Smooth muscle cell (in vitro differentiated cells): Measurements from ENCODE around the gene TAPBP. TPM values are rescaled to one million over a fixed set of nuclear protein-coding genes. Genes with fewer than 3 reads are reported as not detected.

Source experiments
- DNase-seq: peaks from one replicate; lab custom pipeline; 2025; ENCODE audit not compliant: unreplicated experiment; lab: John Stamatoyannopoulos, UW
- H2AFZ ChIP-seq: fragments of 200-600 bp; sonication (generic); 2 replicates; pipeline ENCODE4 v1.6.0; 2016; ENCODE audit warnings: antibody characterized with exemption, low read depth, mild to moderate bottlenecking
- H3F3A ChIP-seq: fragments of 200-600 bp; sonication (generic); 2 replicates; pipeline ENCODE4 v1.6.0; 2017; ENCODE audit warnings: antibody characterized with exemption, low read depth
- H3K27ac ChIP-seq: fragments of 200-600 bp; sonication (generic); 2 replicates; pipeline ENCODE4 v1.5.1; 2016; ENCODE audit warnings: low read depth, mild to moderate bottlenecking
- H3K27me3 ChIP-seq: fragments of 200-600 bp; sonication (generic); 2 replicates; pipeline ENCODE4 v1.6.1; 2016; ENCODE audit warnings: low read depth, mild to moderate bottlenecking
- H3K36me3 ChIP-seq: fragments of 200-600 bp; sonication (generic); 2 replicates; pipeline ENCODE4 v1.5.1; 2016; ENCODE audit warnings: low read depth
- H3K4me1 ChIP-seq: fragments of 200-600 bp; sonication (generic); 2 replicates; pipeline ENCODE4 v1.5.1; 2016; ENCODE audit warnings: low read depth
- H3K4me2 ChIP-seq: fragments of 200-600 bp; sonication (generic); 2 replicates; pipeline ENCODE4 v1.6.0; 2016; ENCODE audit warnings: mild to moderate bottlenecking
- H3K4me3 ChIP-seq: fragments of 200-600 bp; sonication (generic); 2 replicates; pipeline ENCODE4 v1.5.1; 2016; ENCODE audit warnings: mild to moderate bottlenecking
- H3K79me2 ChIP-seq: fragments of 200-600 bp; sonication (generic); 2 replicates; pipeline ENCODE4 v1.6.0; 2016; ENCODE audit warnings: low read depth, mild to moderate bottlenecking
- H3K9ac ChIP-seq: fragments of 200-600 bp; sonication (generic); 2 replicates; pipeline ENCODE4 v1.6.0; 2016; ENCODE audit warnings: low read depth
- H3K9me3 ChIP-seq: fragments of 200-600 bp; sonication (generic); replicated peaks from 2 replicates; pipeline ENCODE4 v1.5.1; 2016; ENCODE audit warnings: low read depth
- H4K20me1 ChIP-seq: fragments of 200-600 bp; sonication (generic); 2 replicates; pipeline ENCODE4 v1.6.0; 2016; ENCODE audit warnings: low read depth
- CTCF ChIP-seq: fragments of 200-600 bp; sonication (generic); IDR thresholded peaks from 2 replicates; pipeline ENCODE4 v1.5.1; 2017; ENCODE audit warnings: borderline replicate concordance, mild to moderate bottlenecking, antibody characterized with exemption; ENCODE audit not compliant: insufficient read depth, poor library complexity, severe bottlenecking
- WGBS: methylation state at CpG from one replicate; pipeline ENCODE4 v1.1.7; 2016; ENCODE audit warnings: low lambda C conversion rate; 5-methylcytosine and 5-hydroxymethylcytosine counted together
- polyA plus RNA-seq: library from polyadenylated mRNA; unstranded; fragments of >200 nt; fragmentation: Nextera tagmentation; extraction: Ambion mirVana; gene quantifications from 2 replicates; pipeline ENCODE4 v1.2.1, GENCODE V29; 2016
- total RNA-seq: library from RNA; depleted of rRNA; stranded (reverse); fragments of >200 nt; gene quantifications from 2 replicates; pipeline ENCODE4 v1.2.3, GENCODE V29; 2014

The TAPBP gene
- total and polyA plus RNA-seq, 2 experiments from 2014 or later: 34.7 to 75.9 TPM

GRCh38 chr6:33296797-33297405 is 17.0 kb downstream of the TAPBP start:
- peak overlapping the region; percentile 88 for H3K4me2 ChIP-seq
- peaks cover 20% of the 10 kb centered on the region for H3K79me2 ChIP-seq
- peaks cover 13% of the 10 kb centered on the region for H4K20me1 ChIP-seq
- TF ChIP-seq CTCF: no peak
- H3K36me3 ChIP-seq: no peaks in the 10 kb centered on the region
- peak overlapping the region; percentile 95 for H3K9ac ChIP-seq
- WGBS: 70% methylated on average over 12 of the region's 12 CpGs
- H2AFZ ChIP-seq: no peak overlapping the region
- H3K9me3 ChIP-seq: no peaks in the 10 kb centered on the region
- peak overlapping the region; percentile 74 for H3K4me3 ChIP-seq
- H3K4me1 ChIP-seq: peaks cover 9% of the 10 kb centered on the region
- peak overlapping the region; percentile 95 for H3K27ac ChIP-seq
- peaks cover 15% of the 10 kb centered on the region for H3F3A ChIP-seq
- no peaks in the 10 kb centered on the region for H3K27me3 ChIP-seq
- DNase-seq: no peak

- WGBS: 97% methylated on average over 11 of the region's 15 CpGs
- no peaks in the 10 kb centered on the region for H3K27me3 ChIP-seq
- no peak overlapping the region for H3K9ac ChIP-seq
- DNase-seq: no peak
- peaks cover 18% of the 10 kb centered on the region for H3F3A ChIP-seq
- no peaks in the 10 kb centered on the region for H3K9me3 ChIP-seq
- no peak overlapping the region for H2AFZ ChIP-seq
- no peak overlapping the region for H3K4me3 ChIP-seq
- H3K4me1 ChIP-seq: peaks cover 9% of the 10 kb centered on the region
- peaks cover 9% of the 10 kb centered on the region for H3K79me2 ChIP-seq
- no peak for TF ChIP-seq CTCF
- H4K20me1 ChIP-seq: peaks cover 4% of the 10 kb centered on the region
- H3K36me3 ChIP-seq: no peaks in the 10 kb centered on the region
- H3K4me2 ChIP-seq: no peak overlapping the region
- no peak overlapping the region for H3K27ac ChIP-seq
Measured at GRCh38 chr6:33295621-33296369, 18.1 kb downstream of the TAPBP start.

GRCh38 chr6:33294086-33294823 is 19.6 kb downstream of the TAPBP start:
- no peak overlapping the region for H3K9ac ChIP-seq
- no peak overlapping the region for H3K4me2 ChIP-seq
- H3F3A ChIP-seq: peaks cover 18% of the 10 kb centered on the region
- H3K79me2 ChIP-seq: peaks cover 11% of the 10 kb centered on the region
- H3K4me3 ChIP-seq: no peak overlapping the region
- no peaks in the 10 kb centered on the region for H3K9me3 ChIP-seq
- no peak overlapping the region for H3K27ac ChIP-seq
- H3K27me3 ChIP-seq: no peaks in the 10 kb centered on the region
- no peak overlapping the region for H2AFZ ChIP-seq
- H4K20me1 ChIP-seq: no peaks in the 10 kb centered on the region
- no peak for DNase-seq
- H3K4me1 ChIP-seq: peaks cover 13% of the 10 kb centered on the region
- WGBS: 84% methylated on average over 9 of the region's 10 CpGs
- TF ChIP-seq CTCF: no peak
- H3K36me3 ChIP-seq: no peaks in the 10 kb centered on the region
